ENCODE results near the gene JAK1. TPM values are rescaled to one million over a fixed set of nuclear protein-coding genes. Genes with fewer than 3 reads are reported as not detected.
A peak's percentile ranks its signal among the peaks of the same experiment; 100 is the strongest.
"Not testable (repeated sequence)": the region's sequence is repeated elsewhere in the genome, so short reads cannot be mapped to it uniquely, and the experiment has no call there.

JAK1 gene
- total RNA-seq, 2 donors from 2014 or later = 113 to 115 TPM

DNA sequence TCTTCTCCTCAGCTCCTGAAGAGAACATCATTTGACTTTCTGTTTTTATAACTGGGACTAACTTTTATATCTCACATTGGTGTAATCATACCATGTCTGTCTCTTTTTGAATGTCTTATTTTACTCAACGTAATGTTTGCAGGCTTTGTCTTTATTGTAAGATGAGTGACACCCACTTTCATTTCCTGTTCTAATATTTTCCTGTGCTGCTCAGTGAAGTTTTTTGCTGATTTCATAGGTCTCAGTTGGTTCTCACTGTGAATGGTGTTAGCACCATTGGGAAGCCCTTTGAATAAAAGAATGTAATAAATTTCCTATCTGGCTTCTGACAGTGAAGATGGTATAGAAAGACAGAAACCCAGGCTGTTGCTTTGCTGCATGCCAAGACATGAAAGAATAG lies 137.5 kb downstream of the JAK1 start:
- no peaks in the 10 kb centered on the region for H3K27me3 ChIP-seq (replicated peaks; ENCODE audit: insufficient read depth)

DNA sequence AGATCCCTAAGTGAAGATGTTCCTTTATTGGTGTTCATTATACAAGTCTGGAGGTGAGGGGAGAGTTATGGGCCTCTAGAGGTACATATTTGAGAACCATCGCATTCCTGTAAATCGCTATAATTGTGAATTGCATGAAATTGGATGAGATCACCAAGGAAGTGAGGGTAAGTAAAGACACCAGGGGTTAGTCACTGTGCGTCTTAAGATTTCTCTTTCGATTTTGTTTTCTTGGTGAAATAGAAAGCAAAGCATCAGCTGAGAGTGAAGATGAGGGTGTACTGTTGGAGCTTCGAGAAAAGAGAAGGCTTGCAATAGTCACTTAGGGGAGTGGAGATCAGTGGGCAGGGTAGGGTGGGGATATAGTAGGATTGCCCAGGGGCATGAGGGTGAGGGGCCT lies 139.4 kb downstream of the JAK1 start:
- no peak for ATAC-seq (ENCODE audit: insufficient number of reproducible peaks, low FRiP score, low read depth)
- TF ChIP-seq, protein P1, sequence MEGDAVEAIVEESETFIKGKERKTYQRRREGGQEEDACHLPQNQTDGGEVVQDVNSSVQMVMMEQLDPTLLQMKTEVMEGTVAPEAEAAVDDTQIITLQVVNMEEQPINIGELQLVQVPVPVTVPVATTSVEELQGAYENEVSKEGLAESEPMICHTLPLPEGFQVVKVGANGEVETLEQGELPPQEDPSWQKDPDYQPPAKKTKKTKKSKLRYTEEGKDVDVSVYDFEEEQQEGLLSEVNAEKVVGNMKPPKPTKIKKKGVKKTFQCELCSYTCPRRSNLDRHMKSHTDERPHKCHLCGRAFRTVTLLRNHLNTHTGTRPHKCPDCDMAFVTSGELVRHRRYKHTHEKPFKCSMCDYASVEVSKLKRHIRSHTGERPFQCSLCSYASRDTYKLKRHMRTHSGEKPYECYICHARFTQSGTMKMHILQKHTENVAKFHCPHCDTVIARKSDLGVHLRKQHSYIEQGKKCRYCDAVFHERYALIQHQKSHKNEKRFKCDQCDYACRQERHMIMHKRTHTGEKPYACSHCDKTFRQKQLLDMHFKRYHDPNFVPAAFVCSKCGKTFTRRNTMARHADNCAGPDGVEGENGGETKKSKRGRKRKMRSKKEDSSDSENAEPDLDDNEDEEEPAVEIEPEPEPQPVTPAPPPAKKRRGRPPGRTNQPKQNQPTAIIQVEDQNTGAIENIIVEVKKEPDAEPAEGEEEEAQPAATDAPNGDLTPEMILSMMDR (IDR thresholded peaks at IDR 0.05) = no peak
- no peak overlapping the region for H3K27ac ChIP-seq

More for the DNA sequence above, 137.5 kb downstream of the JAK1 start:
- H3K4me3 ChIP-seq = no peak overlapping the region
- ATAC-seq (ENCODE audit: insufficient number of reproducible peaks, low FRiP score, low read depth) (no peak), DNase-seq (ENCODE audit: low spot score) (no peak)
- TF ChIP-seq, protein P1 (IDR thresholded peaks at IDR 0.05) = no peak
- H3K36me3 ChIP-seq = peaks cover 10% of the 10 kb centered on the region
- H3K4me1 ChIP-seq (ENCODE audit: control insufficient read depth in 1 of 2, low read depth in 2 of 2) = peaks cover 0 to 4% of the 10 kb centered on the region in 2 donors
- H3K27ac ChIP-seq = no peak overlapping the region
- H3K9me3 ChIP-seq = no peaks in the 10 kb centered on the region

DNA sequence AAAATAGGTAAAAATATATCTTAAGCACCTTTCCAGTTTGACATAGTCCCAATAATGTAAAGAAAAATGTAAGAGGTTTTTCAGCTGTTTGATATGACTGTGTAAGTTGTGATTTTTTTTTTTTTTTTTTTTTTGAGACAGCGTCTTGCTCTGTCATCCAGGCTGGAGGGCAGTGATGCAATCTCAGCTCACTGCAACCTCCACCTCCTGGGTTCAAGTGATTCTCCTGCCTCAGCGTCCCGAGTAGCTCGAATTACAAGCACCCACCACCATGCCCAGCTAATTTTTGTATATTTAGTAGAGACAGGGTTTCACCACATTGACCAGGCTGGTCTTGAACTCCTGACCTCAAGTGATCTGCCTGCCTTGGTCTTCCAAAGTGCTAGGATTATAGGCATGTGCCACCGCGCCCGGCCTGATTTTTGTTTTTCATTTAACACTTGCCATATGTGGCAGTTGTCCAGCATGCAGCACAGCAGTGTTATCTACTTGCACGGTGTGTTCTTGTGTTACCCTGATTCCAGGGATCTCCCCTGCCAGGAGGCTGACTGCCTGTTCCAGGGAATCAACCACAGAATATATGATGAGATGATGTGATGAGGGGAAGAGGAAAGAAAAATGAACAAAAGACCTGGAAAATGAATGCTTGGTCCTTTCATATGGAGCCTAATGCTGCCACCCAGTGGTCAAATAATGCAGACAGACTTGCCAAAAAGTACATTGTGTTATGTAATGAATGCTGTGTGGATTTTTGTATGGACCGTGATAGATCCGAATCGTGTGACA lies 142.5 kb downstream of the JAK1 start:
- DNase-seq (ENCODE audit: low spot score) (peak; percentile 36), ATAC-seq (ENCODE audit: insufficient number of reproducible peaks, low FRiP score, low read depth) (peak; percentile 84)
- Histone ChIP-seq H3K4me1 (ENCODE audit: control insufficient read depth in 1 of 2, low read depth in 2 of 2) (peaks cover 0 to 10% of the 10 kb centered on the region in 2 donors), H3K27me3 (replicated peaks; ENCODE audit: insufficient read depth) (no peaks in the 10 kb centered on the region), H3K27ac (no peak overlapping the region), H3K9me3 (no peaks in the 10 kb centered on the region), H3K4me3 (no peak overlapping the region), H3K36me3 (no peaks in the 10 kb centered on the region)
- TF ChIP-seq, protein P1 (IDR thresholded peaks at IDR 0.05) = peak; percentile 80

More for the DNA sequence above, 139.4 kb downstream of the JAK1 start:
- H3K36me3 ChIP-seq = no peaks in the 10 kb centered on the region
- H3K27me3 ChIP-seq (replicated peaks; ENCODE audit: insufficient read depth) = no peaks in the 10 kb centered on the region
- DNase-seq (ENCODE audit: low spot score) = no peak
- no peak overlapping the region for H3K4me3 ChIP-seq
- no peaks in the 10 kb centered on the region for H3K9me3 ChIP-seq
- H3K4me1 ChIP-seq (ENCODE audit: control insufficient read depth in 1 of 2, low read depth in 2 of 2) = peaks cover 0 to 10% of the 10 kb centered on the region in 2 donors

DNA sequence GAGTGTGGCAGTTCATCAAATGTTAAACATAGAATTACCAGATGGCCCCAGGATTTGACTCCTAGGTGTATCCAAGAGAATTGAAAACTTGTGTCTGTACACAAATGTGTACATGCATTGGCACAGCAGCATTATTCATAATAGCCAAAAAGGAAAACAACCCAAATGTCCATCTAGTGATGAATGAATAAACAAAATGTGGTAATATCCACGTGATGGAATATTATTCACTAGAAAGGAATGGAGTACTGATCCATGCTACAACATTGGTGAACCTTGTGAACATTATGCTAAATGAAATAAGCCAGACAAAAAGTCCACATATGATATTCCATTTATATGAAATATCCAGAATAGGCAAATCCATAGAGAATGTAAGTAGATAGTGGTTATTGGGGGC lies 143.7 kb downstream of the JAK1 start:
- H3K4me1 ChIP-seq (ENCODE audit: control insufficient read depth in 1 of 2, low read depth in 2 of 2) = peaks cover 0 to 10% of the 10 kb centered on the region in 2 donors
- DNase-seq (ENCODE audit: low spot score) (no peak), ATAC-seq (ENCODE audit: insufficient number of reproducible peaks, low FRiP score, low read depth) (no peak)
- H3K27me3 ChIP-seq (replicated peaks; ENCODE audit: insufficient read depth) = no peaks in the 10 kb centered on the region
- H3K4me3 ChIP-seq = no peak overlapping the region
- H3K36me3 ChIP-seq = no peaks in the 10 kb centered on the region
- H3K9me3 ChIP-seq = no peaks in the 10 kb centered on the region
- TF ChIP-seq, protein P1 (IDR thresholded peaks at IDR 0.05) = no peak
- peak overlapping the region in 1 of 2 donors; percentile 41 for H3K27ac ChIP-seq

DNA sequence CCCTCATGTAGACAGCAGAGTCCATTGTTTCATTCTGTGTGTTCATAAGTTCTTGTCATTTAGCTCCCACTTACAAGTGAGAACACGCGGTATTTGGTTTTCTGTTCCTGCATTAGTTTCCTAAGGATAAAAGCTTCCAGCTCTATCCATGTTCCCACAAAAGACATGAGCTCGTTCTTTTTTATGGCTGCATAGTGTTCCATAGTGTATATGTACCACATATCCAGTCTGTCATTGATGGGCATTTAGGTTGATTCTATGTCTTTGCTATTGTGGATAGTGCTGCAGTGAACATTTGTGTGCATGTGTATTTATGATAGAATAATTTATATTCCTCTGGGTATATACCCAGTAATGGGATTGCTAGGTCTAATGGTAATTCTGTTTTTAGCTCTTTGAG lies 145.8 kb downstream of the JAK1 start:
- H3K27me3 ChIP-seq (replicated peaks; ENCODE audit: insufficient read depth); ATAC-seq (ENCODE audit: insufficient number of reproducible peaks, low FRiP score, low read depth); H3K4me3 ChIP-seq; H3K36me3 ChIP-seq; H3K9me3 ChIP-seq; H3K27ac ChIP-seq; DNase-seq (ENCODE audit: low spot score); H3K4me1 ChIP-seq (ENCODE audit: control insufficient read depth in 1 of 2, low read depth in 2 of 2): not testable (repeated sequence)

DNA sequence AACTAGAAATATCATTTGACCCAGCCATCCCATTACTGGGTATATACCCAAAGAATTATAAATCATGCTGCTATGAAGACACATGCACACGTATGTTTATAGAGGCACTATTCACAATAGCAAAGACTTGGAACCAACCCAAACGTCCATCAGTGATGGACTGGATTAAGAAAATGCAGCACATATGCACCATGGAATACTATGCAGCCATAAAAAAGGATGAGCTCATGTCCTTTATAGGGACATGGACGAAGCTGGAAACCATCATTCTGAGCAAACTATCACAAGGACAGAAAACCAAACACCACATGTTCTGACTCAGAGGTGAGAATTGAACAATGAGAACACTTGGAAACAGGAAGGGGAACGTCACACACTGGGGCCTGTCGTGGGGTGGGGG lies 149.0 kb downstream of the JAK1 start:
- DNase-seq (ENCODE audit: low spot score); H3K9me3 ChIP-seq; H3K36me3 ChIP-seq; H3K4me3 ChIP-seq; ATAC-seq (ENCODE audit: insufficient number of reproducible peaks, low FRiP score, low read depth); H3K27me3 ChIP-seq (replicated peaks; ENCODE audit: insufficient read depth); H3K4me1 ChIP-seq (ENCODE audit: control insufficient read depth in 1 of 2, low read depth in 2 of 2); H3K27ac ChIP-seq: not testable (repeated sequence)
